Immature natural killer cell (primary cell): Measurements from ENCODE around the gene KHDRBS1. TPM values are rescaled to one million over a fixed set of nuclear protein-coding genes. Genes with fewer than 3 reads are reported as not detected.
"Not testable (repeated sequence)": the region's sequence is repeated elsewhere in the genome, so short reads cannot be mapped to it uniquely, and the experiment has no call there.

Experiments
- DNase-seq, 3 donors: peaks; one replicate each; pipeline ENCODE4 v3.0.0; 2022; ENCODE audit warnings: mixed read lengths in 1 of 3
- H3K27ac Mint-ChIP-seq, 6 donors: one replicate each; pipeline ENCODE4 v1.8.0; 2020; ENCODE audit warnings: mixed read lengths in 6 of 6, mild to moderate bottlenecking in 5 of 6, inconsistent platforms in 4 of 6, moderate library complexity in 3 of 6
- H3K27me3 Mint-ChIP-seq, 3 donors: one replicate each; pipeline ENCODE4 v1.8.0; 2020 to 2021; ENCODE audit warnings: low read depth in 3 of 3, mild to moderate bottlenecking in 3 of 3, mixed read lengths in 3 of 3, moderate library complexity in 3 of 3, inconsistent platforms in 1 of 3
- H3K36me3 Mint-ChIP-seq, 3 donors: one replicate each; pipeline ENCODE4 v1.8.0; 2020; ENCODE audit warnings: mixed read lengths in 3 of 3, inconsistent platforms in 2 of 3, mild to moderate bottlenecking in 2 of 3
- H3K4me1 Mint-ChIP-seq, 2 donors: one replicate each; pipeline ENCODE4 v1.8.0; 2020; ENCODE audit warnings: inconsistent platforms in 2 of 2, mild to moderate bottlenecking in 2 of 2, mixed read lengths in 2 of 2, moderate library complexity in 1 of 2
- H3K4me3 Mint-ChIP-seq, 5 donors: one replicate each; pipeline ENCODE4 v1.8.0; 2020; ENCODE audit warnings: mild to moderate bottlenecking in 5 of 5, mixed read lengths in 5 of 5, inconsistent platforms in 3 of 5, moderate library complexity in 3 of 5
- H3K9me3 Mint-ChIP-seq, 6 donors: one replicate each; pipeline ENCODE4 v1.8.0; 2020; ENCODE audit warnings: mild to moderate bottlenecking in 6 of 6, mixed read lengths in 6 of 6, inconsistent platforms in 4 of 6, moderate library complexity in 3 of 6
- polyA plus RNA-seq, 3 donors: library from polyadenylated mRNA; unstranded; fragments of 300-500 nt; fragmentation: Illumina TruSeq; gene quantifications; one replicate each; pipeline ENCODE4 v1.2.3, GENCODE V29; 2021

The KHDRBS1 gene
- polyA plus RNA-seq, 3 donors from 2014 or later, result 74.0 to 121 (median 86.1) TPM

- Mint-ChIP-seq H3K4me3 (no peak overlapping the region), H3K27me3 (peaks cover 1 to 4% (median 2%) of the 10 kb centered on the region in 3 donors), H3K9me3 (no peaks in the 10 kb centered on the region), H3K4me1 (peaks cover 13 to 18% of the 10 kb centered on the region in 2 donors), H3K27ac (peak overlapping the region in 2 of 6 donors; percentile 6 to 17), H3K36me3 (no peaks in the 10 kb centered on the region)
- no peak for DNase-seq
These were observed 23.7 kb upstream of the KHDRBS1 start for GRCh38 chr1:31989964-31990363.

DNA sequence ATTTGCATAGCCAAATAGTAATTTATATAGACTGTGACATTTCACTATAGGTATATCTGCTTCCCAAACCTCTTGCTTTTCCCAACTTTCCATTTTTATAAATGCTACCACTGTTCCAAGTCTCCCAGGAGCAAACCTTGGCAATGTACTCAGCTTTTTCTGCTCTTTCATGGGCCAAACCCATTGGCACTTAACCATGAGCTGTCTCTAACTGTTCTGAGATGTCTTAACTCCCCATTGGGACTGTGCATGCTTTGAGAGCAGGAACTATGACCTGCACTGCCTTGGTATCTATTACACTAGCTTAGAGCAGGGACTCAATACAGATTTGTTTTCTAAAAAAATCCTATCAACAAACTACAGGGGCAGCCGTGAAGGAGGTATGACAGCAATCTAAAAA is 22.5 kb upstream of the KHDRBS1 start:
- DNase-seq, result no peak
- no peak overlapping the region for H3K27ac Mint-ChIP-seq
- H3K9me3 Mint-ChIP-seq, result no peaks in the 10 kb centered on the region
- peaks cover 1 to 4% (median 2%) of the 10 kb centered on the region in 3 donors for H3K27me3 Mint-ChIP-seq
- no peak overlapping the region for H3K4me3 Mint-ChIP-seq
- no peaks in the 10 kb centered on the region for H3K36me3 Mint-ChIP-seq
- peaks cover 6 to 12% of the 10 kb centered on the region in 2 donors for H3K4me1 Mint-ChIP-seq

DNA sequence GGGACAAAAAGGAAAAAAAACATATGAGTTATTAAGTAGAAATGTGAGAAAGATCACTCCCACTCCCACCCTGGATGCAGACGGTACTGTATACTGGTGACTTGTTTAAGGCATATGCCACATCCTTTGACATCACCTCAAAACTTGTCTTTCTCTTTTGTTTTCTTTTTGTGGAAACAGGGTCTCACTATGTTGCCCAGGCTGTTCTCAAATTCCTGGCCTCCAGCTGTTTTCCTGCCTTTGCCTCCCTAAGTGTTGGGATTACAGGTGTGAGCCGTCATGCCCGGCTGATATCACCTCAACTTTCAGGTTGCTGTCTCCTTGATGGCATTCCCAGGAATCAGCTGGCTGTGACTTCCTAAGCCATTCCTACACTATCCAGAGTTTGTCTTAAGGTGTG is 18.4 kb upstream of the KHDRBS1 start:
- H3K27ac Mint-ChIP-seq, result no peak overlapping the region
- H3K36me3 Mint-ChIP-seq, result no peaks in the 10 kb centered on the region
- no peak for DNase-seq
- peaks cover 0 to 1% of the 10 kb centered on the region in 2 donors for H3K4me1 Mint-ChIP-seq
- no peak overlapping the region for H3K4me3 Mint-ChIP-seq
- no peaks in the 10 kb centered on the region for H3K9me3 Mint-ChIP-seq
- peaks cover 1 to 5% (median 1%) of the 10 kb centered on the region in 3 donors for H3K27me3 Mint-ChIP-seq

GRCh38 chr1:31996121-31996520 is 17.5 kb upstream of the KHDRBS1 start:
- H3K27ac Mint-ChIP-seq, H3K4me1 Mint-ChIP-seq, H3K27me3 Mint-ChIP-seq, H3K4me3 Mint-ChIP-seq, H3K36me3 Mint-ChIP-seq, H3K9me3 Mint-ChIP-seq, DNase-seq: not testable (repeated sequence)

DNA sequence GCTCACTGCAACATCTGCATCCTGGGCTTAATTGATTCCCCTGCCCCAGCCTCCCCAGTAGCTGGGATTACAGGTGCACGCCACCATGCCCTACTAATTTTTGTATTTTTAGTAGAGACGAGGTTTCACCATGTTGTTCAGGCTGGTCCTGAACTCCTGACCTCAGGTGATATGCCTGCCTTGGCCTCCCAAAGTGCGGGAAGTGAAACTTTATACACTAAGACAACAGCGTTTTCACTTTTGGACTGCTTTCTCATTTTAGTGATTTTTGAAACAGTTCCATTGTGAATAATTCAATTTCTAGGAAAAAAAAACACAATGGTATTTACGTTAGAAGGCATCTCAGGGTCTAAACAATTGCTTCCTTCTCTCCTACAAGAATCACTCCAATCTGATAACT is 11.8 kb upstream of the KHDRBS1 start:
- no peak for DNase-seq
- peaks cover 0 to 9% (median 1%) of the 10 kb centered on the region in 3 donors for H3K27me3 Mint-ChIP-seq
- no peak overlapping the region for H3K4me3 Mint-ChIP-seq
- no peaks in the 10 kb centered on the region for H3K36me3 Mint-ChIP-seq
- no peaks in the 10 kb centered on the region for H3K9me3 Mint-ChIP-seq
- H3K27ac Mint-ChIP-seq, result no peak overlapping the region
- peaks cover 3 to 6% of the 10 kb centered on the region in 2 donors for H3K4me1 Mint-ChIP-seq

DNA sequence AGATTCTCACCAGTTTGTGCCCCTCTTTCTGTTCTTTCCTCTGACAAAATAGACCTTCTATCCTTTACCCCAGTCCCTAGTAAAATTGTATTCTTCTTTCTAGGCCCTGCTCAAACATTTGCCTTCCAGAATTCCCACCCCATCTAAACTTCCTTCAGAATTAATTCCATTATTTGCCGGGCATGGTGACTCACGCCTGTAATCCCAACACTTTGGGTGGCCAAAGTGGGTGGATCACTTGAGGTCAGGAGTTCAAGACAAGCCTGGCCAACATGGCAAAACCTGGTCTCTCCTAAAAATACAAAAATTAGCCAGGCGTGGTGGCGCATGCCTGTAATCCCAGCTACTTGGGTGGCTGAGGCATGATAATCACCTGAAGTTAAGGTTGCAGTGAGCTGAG is 11.4 kb upstream of the KHDRBS1 start:
- H3K4me3 Mint-ChIP-seq, DNase-seq, H3K4me1 Mint-ChIP-seq, H3K9me3 Mint-ChIP-seq, H3K27ac Mint-ChIP-seq, H3K36me3 Mint-ChIP-seq, H3K27me3 Mint-ChIP-seq: not testable (repeated sequence)

DNA sequence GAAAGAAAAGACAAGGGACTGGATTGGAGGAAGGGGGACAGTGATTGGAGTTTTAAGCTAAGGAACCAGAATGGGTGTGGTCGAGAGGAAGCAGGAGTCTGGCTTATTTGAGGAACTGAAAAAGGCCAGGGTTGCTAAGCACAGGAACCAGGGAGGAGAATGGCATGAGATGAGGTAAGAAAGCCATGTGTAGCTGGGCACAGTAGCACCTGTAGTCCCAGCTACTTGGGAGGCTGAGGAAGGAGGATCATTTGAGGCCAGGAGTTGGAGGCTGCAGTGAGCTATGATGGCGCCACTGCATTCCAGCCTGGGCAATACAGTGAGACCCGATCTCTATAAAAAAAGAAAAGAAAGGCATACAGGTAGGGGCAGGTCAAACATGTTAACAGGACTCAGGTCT is 8.1 kb upstream of the KHDRBS1 start:
- H3K27ac Mint-ChIP-seq, result peak overlapping the region in 1 of 6 donors; percentile 16
- no peak for DNase-seq
- H3K4me3 Mint-ChIP-seq, result no peak overlapping the region
- peaks cover 0 to 5% (median 1%) of the 10 kb centered on the region in 3 donors for H3K27me3 Mint-ChIP-seq
- no peaks in the 10 kb centered on the region for H3K36me3 Mint-ChIP-seq
- H3K9me3 Mint-ChIP-seq, result no peaks in the 10 kb centered on the region
- peaks cover 3 to 6% of the 10 kb centered on the region in 2 donors for H3K4me1 Mint-ChIP-seq

DNA sequence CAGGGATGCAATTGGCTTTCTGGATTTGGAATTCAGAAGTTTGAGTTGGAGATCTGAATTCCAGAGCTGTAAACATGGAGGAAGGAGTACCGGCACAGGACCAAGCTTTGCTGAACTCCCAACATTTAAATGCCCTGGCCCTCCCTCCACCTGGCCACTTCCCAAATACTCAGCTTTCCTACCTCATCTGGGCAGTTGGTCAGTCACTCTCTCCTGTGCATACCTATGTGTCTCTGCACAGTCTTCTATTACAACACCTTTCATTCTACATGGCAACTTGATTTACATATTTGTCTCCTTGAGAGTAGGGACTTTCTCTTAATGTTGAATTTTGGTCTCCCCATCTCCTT is 6.1 kb upstream of the KHDRBS1 start:
- Mint-ChIP-seq H3K27ac (no peak overlapping the region), H3K4me1 (peaks cover 3 to 9% of the 10 kb centered on the region in 2 donors), H3K9me3 (no peaks in the 10 kb centered on the region), H3K36me3 (no peaks in the 10 kb centered on the region), H3K4me3 (no peak overlapping the region), H3K27me3 (peaks cover 0 to 5% (median 1%) of the 10 kb centered on the region in 3 donors)
- no peak for DNase-seq

- Mint-ChIP-seq H3K36me3 (no peaks in the 10 kb centered on the region), H3K4me3 (no peak overlapping the region), H3K27ac (peak overlapping the region in 1 of 6 donors; percentile 42), H3K27me3 (peaks cover 17 to 21% (median 19%) of the 10 kb centered on the region in 3 donors), H3K9me3 (no peaks in the 10 kb centered on the region), H3K4me1 (peaks cover 9 to 19% of the 10 kb centered on the region in 2 donors)
- no peak for DNase-seq
These were observed 3.4 kb upstream of the KHDRBS1 start for GRCh38 chr1:32010246-32010645.

DNA sequence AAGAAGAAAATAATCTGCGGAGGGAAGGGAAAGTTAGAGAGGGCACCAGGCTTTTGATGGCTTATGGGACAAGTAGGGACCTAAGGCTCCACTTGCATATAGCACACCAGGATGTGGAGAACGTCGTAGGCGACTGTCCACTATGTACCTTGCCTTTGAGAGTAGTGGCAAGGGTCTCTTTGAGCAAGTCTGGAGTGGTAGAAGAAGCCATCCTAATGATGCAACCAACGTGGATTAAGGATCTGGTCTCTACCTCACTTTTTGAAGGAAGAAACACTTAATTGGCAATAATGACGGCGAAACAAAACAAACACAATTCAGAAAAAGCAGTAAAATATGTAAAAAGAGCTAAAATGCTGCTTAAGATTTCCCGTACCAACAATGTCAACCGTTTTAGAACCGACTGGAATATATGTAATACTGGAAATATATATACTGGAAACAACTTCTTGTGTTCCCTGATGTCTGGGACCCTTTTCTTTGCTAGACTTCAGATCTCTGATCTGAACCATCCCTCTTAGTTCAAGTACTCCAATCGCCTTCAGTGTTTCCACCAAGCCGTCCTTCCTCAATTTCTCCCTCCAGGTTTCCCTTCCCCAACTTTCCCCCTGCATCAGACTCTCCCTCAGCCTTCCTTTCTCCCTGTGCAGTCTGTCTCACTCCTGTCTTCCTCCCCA is 821 bp upstream of the KHDRBS1 start:
- no peaks in the 10 kb centered on the region for H3K9me3 Mint-ChIP-seq
- peak overlapping the region; percentile 83 to 94 (median 92) for H3K4me3 Mint-ChIP-seq
- no peak for DNase-seq
- peaks cover 30 to 41% of the 10 kb centered on the region in 2 donors for H3K4me1 Mint-ChIP-seq
- H3K27me3 Mint-ChIP-seq, result peaks cover 17 to 19% (median 17%) of the 10 kb centered on the region in 3 donors
- no peaks in the 10 kb centered on the region for H3K36me3 Mint-ChIP-seq
- peak overlapping the region; percentile 91 to 98 (median 96) for H3K27ac Mint-ChIP-seq

GRCh38 chr1:32014199-32014947 is 705 bp downstream of the KHDRBS1 start:
- Mint-ChIP-seq H3K4me1 (peaks cover 33 to 50% of the 10 kb centered on the region in 2 donors), H3K36me3 (no peaks in the 10 kb centered on the region), H3K27ac (peak overlapping the region; percentile 82 to 96 (median 94)), H3K27me3 (peaks cover 17 to 19% (median 17%) of the 10 kb centered on the region in 3 donors), H3K4me3 (peak overlapping the region; percentile 84 to 97 (median 96)), H3K9me3 (no peaks in the 10 kb centered on the region)
- peak; percentile 17 to 19 (median 18) for DNase-seq

GRCh38 chr1:32014948-32015273 is 1.2 kb downstream of the KHDRBS1 start:
- Mint-ChIP-seq H3K27ac (peak overlapping the region; percentile 82 to 96 (median 94)), H3K27me3 (peaks cover 17 to 19% (median 17%) of the 10 kb centered on the region in 3 donors), H3K36me3 (no peaks in the 10 kb centered on the region), H3K9me3 (no peaks in the 10 kb centered on the region), H3K4me1 (peaks cover 35 to 54% of the 10 kb centered on the region in 2 donors), H3K4me3 (peak overlapping the region; percentile 84 to 97 (median 96))
- no peak for DNase-seq

GRCh38 chr1:32020339-32020738 is 6.7 kb downstream of the KHDRBS1 start:
- Mint-ChIP-seq H3K27me3 (peaks cover 0 to 5% (median 0%) of the 10 kb centered on the region in 3 donors), H3K27ac (peak overlapping the region in 5 of 6 donors; percentile 51 to 87 (median 66)), H3K9me3 (no peaks in the 10 kb centered on the region), H3K4me1 (peaks cover 55 to 71% of the 10 kb centered on the region in 2 donors), H3K4me3 (peak overlapping the region; percentile 24 to 56 (median 30)), H3K36me3 (no peaks in the 10 kb centered on the region)
- DNase-seq, result no peak

- Mint-ChIP-seq H3K4me3 (peak overlapping the region; percentile 27 to 58 (median 46)), H3K4me1 (peaks cover 49 to 68% of the 10 kb centered on the region in 2 donors), H3K27ac (peak overlapping the region; percentile 19 to 78 (median 58))
- H3K9me3 Mint-ChIP-seq, H3K27me3 Mint-ChIP-seq, H3K36me3 Mint-ChIP-seq, DNase-seq: not testable (repeated sequence)
These were observed 7.9 kb downstream of the KHDRBS1 start for GRCh38 chr1:32021574-32022018.
